ENCODE results near the gene MYO1D. TPM values are rescaled to one million over a fixed set of nuclear protein-coding genes. Genes with fewer than 3 reads are reported as not detected.
A peak's percentile ranks its signal among the peaks of the same experiment; 100 is the strongest.

The MYO1D gene
- total and polyA plus RNA-seq, 5 donors from 2014 or later: 1.5 to 8.2 (median 2.7) TPM

- no peaks in the 10 kb centered on the region for H3K36me3 Mint-ChIP-seq
- peaks cover 0 to 4% (median 0%) of the 10 kb centered on the region in 4 donors for H3K4me1 Mint-ChIP-seq
- H3K27ac Mint-ChIP-seq: no peak overlapping the region
- DNase-seq (no peak), ATAC-seq (ENCODE audit: low read depth in 2 of 2) (no peak)
- no peaks in the 10 kb centered on the region for H3K9me3 Mint-ChIP-seq
- Histone ChIP-seq H3K4me1 (ENCODE audit: control insufficient read depth, insufficient read depth, low read length, poor library complexity, severe bottlenecking) (no peaks in the 10 kb centered on the region), H3K27me3 (ENCODE audit: control insufficient read depth, insufficient read depth, low read length) (no peaks in the 10 kb centered on the region), H3K9me3 (ENCODE audit: control insufficient read depth in 2 of 2, low read length in 2 of 2) (no peaks in the 10 kb centered on the region), H3K27ac (ENCODE audit: insufficient read depth, low read length, poor library complexity, severe bottlenecking) (no peak overlapping the region), H3K4me3 (ENCODE audit: low read depth, low read length) (no peak overlapping the region), H3K36me3 (ENCODE audit: control insufficient read depth, insufficient read depth, low read length) (no peaks in the 10 kb centered on the region)
- H3K4me3 Mint-ChIP-seq: no peak overlapping the region
- H3K27me3 Mint-ChIP-seq: no peaks in the 10 kb centered on the region
These were observed 334.7 kb downstream of the MYO1D start for GRCh38 chr17:32542186-32542585.

DNA sequence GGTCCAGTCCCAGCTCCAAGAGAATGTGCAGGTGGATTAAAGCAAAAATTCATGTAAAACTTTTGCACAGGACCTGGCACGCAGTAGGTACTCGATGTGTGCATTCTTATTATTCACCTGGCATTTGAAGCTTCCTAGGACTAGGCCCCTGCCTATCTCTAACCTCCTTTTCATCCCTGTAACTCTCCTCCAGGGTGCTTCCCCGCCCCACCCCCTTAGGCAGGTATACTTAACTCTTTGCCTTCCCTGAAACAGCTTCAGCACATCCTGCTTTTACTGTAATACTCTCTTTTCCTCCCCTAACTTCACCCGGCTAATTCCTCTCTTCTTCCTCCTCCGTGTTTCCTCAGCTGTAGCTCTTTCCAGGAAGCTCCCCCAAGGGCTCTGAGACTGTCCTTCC lies 335.3 kb downstream of the MYO1D start:
- no peaks in the 10 kb centered on the region for H3K27me3 ChIP-seq (ENCODE audit: control insufficient read depth, insufficient read depth, low read length)
- no peaks in the 10 kb centered on the region for H3K9me3 ChIP-seq (ENCODE audit: control insufficient read depth in 2 of 2, low read length in 2 of 2)
- no peak overlapping the region for H3K27ac Mint-ChIP-seq
- H3K36me3 ChIP-seq (ENCODE audit: control insufficient read depth, insufficient read depth, low read length): no peaks in the 10 kb centered on the region
- H3K4me3 ChIP-seq (ENCODE audit: low read depth, low read length): no peak overlapping the region
- H3K27me3 Mint-ChIP-seq: no peaks in the 10 kb centered on the region
- H3K4me1 ChIP-seq (ENCODE audit: control insufficient read depth, insufficient read depth, low read length, poor library complexity, severe bottlenecking): no peaks in the 10 kb centered on the region
- DNase-seq (no peak), ATAC-seq (ENCODE audit: low read depth in 2 of 2) (no peak)
- no peak overlapping the region for H3K27ac ChIP-seq (ENCODE audit: insufficient read depth, low read length, poor library complexity, severe bottlenecking)
- H3K9me3 Mint-ChIP-seq: no peaks in the 10 kb centered on the region
- no peak overlapping the region for H3K4me3 Mint-ChIP-seq
- H3K4me1 Mint-ChIP-seq: peaks cover 0 to 4% (median 0%) of the 10 kb centered on the region in 4 donors
- no peaks in the 10 kb centered on the region for H3K36me3 Mint-ChIP-seq

- H3K4me3 Mint-ChIP-seq: no peak overlapping the region
- H3K27me3 ChIP-seq (ENCODE audit: control insufficient read depth, insufficient read depth, low read length): no peaks in the 10 kb centered on the region
- no peak overlapping the region for H3K27ac Mint-ChIP-seq
- peaks cover 6% of the 10 kb centered on the region for H3K27me3 Mint-ChIP-seq
- H3K9me3 Mint-ChIP-seq: no peaks in the 10 kb centered on the region
- H3K36me3 Mint-ChIP-seq: no peaks in the 10 kb centered on the region
- no peak overlapping the region for H3K4me3 ChIP-seq (ENCODE audit: low read depth, low read length)
- H3K4me1 ChIP-seq (ENCODE audit: control insufficient read depth, insufficient read depth, low read length, poor library complexity, severe bottlenecking): no peaks in the 10 kb centered on the region
- ATAC-seq (ENCODE audit: low read depth in 2 of 2) (no peak), DNase-seq (no peak)
- H3K36me3 ChIP-seq (ENCODE audit: control insufficient read depth, insufficient read depth, low read length): no peaks in the 10 kb centered on the region
- H3K4me1 Mint-ChIP-seq: peaks cover 0 to 7% (median 2%) of the 10 kb centered on the region in 4 donors
- H3K27ac ChIP-seq (ENCODE audit: insufficient read depth, low read length, poor library complexity, severe bottlenecking): no peak overlapping the region
- no peaks in the 10 kb centered on the region for H3K9me3 ChIP-seq (ENCODE audit: control insufficient read depth in 2 of 2, low read length in 2 of 2)
These were observed 339.9 kb downstream of the MYO1D start for GRCh38 chr17:32536736-32537643.

GRCh38 chr17:32533296-32533695 lies 343.6 kb downstream of the MYO1D start:
- H3K4me3 Mint-ChIP-seq: no peak overlapping the region
- no peak overlapping the region for H3K4me3 ChIP-seq (ENCODE audit: low read depth, low read length)
- peaks cover 0 to 16% (median 10%) of the 10 kb centered on the region in 4 donors for H3K4me1 Mint-ChIP-seq
- DNase-seq (no peak), ATAC-seq (ENCODE audit: low read depth in 2 of 2) (no peak)
- H3K36me3 ChIP-seq (ENCODE audit: control insufficient read depth, insufficient read depth, low read length): no peaks in the 10 kb centered on the region
- no peak overlapping the region for H3K27ac Mint-ChIP-seq
- peaks cover 22% of the 10 kb centered on the region for H3K27me3 Mint-ChIP-seq
- no peak overlapping the region for H3K27ac ChIP-seq (ENCODE audit: insufficient read depth, low read length, poor library complexity, severe bottlenecking)
- H3K36me3 Mint-ChIP-seq: no peaks in the 10 kb centered on the region
- H3K9me3 Mint-ChIP-seq: no peaks in the 10 kb centered on the region
- no peaks in the 10 kb centered on the region for H3K9me3 ChIP-seq (ENCODE audit: control insufficient read depth in 2 of 2, low read length in 2 of 2)
- H3K27me3 ChIP-seq (ENCODE audit: control insufficient read depth, insufficient read depth, low read length): no peaks in the 10 kb centered on the region
- H3K4me1 ChIP-seq (ENCODE audit: control insufficient read depth, insufficient read depth, low read length, poor library complexity, severe bottlenecking): peaks cover 9% of the 10 kb centered on the region

- no peaks in the 10 kb centered on the region for H3K27me3 ChIP-seq (ENCODE audit: control insufficient read depth, insufficient read depth, low read length)
- no peak overlapping the region for H3K27ac Mint-ChIP-seq
These were observed 347.3 kb downstream of the MYO1D start for GRCh38 chr17:32529604-32530003.

GRCh38 chr17:32528825-32529224 lies 348.1 kb downstream of the MYO1D start:
- H3K9me3 ChIP-seq (ENCODE audit: control insufficient read depth in 2 of 2, low read length in 2 of 2): no peaks in the 10 kb centered on the region
- Mint-ChIP-seq H3K27me3 (peaks cover 36% of the 10 kb centered on the region), H3K36me3 (peaks cover 4% of the 10 kb centered on the region), H3K4me3 (peak overlapping the region in 2 of 4 donors; percentile 2 to 62), H3K4me1 (peaks cover 5 to 33% (median 22%) of the 10 kb centered on the region in 4 donors), H3K9me3 (no peaks in the 10 kb centered on the region), H3K27ac (peak overlapping the region; percentile 54 to 84 (median 83))
- peak overlapping the region; percentile 34 for H3K4me3 ChIP-seq (ENCODE audit: low read depth, low read length)
- DNase-seq (no peak), ATAC-seq (ENCODE audit: low read depth in 2 of 2) (peak in 1 of 2 donors; percentile 49)
- no peak overlapping the region for H3K27ac ChIP-seq (ENCODE audit: insufficient read depth, low read length, poor library complexity, severe bottlenecking)
- H3K4me1 ChIP-seq (ENCODE audit: control insufficient read depth, insufficient read depth, low read length, poor library complexity, severe bottlenecking): peaks cover 15% of the 10 kb centered on the region
- H3K36me3 ChIP-seq (ENCODE audit: control insufficient read depth, insufficient read depth, low read length): no peaks in the 10 kb centered on the region
- H3K27me3 ChIP-seq (ENCODE audit: control insufficient read depth, insufficient read depth, low read length): no peaks in the 10 kb centered on the region

More at GRCh38 chr17:32529604-32530003, 347.3 kb downstream of the MYO1D start:
- H3K9me3 ChIP-seq (ENCODE audit: control insufficient read depth in 2 of 2, low read length in 2 of 2): no peaks in the 10 kb centered on the region
- H3K4me1 Mint-ChIP-seq: peaks cover 0 to 28% (median 17%) of the 10 kb centered on the region in 4 donors
- DNase-seq (no peak), ATAC-seq (ENCODE audit: low read depth in 2 of 2) (no peak)
- H3K4me3 ChIP-seq (ENCODE audit: low read depth, low read length): no peak overlapping the region
- peaks cover 34% of the 10 kb centered on the region for H3K27me3 Mint-ChIP-seq
- H3K4me3 Mint-ChIP-seq: peak overlapping the region in 1 of 4 donors; percentile 48
- no peak overlapping the region for H3K27ac ChIP-seq (ENCODE audit: insufficient read depth, low read length, poor library complexity, severe bottlenecking)
- H3K36me3 Mint-ChIP-seq: peaks cover 4% of the 10 kb centered on the region
- H3K9me3 Mint-ChIP-seq: no peaks in the 10 kb centered on the region
- no peaks in the 10 kb centered on the region for H3K36me3 ChIP-seq (ENCODE audit: control insufficient read depth, insufficient read depth, low read length)
- H3K4me1 ChIP-seq (ENCODE audit: control insufficient read depth, insufficient read depth, low read length, poor library complexity, severe bottlenecking): peaks cover 9% of the 10 kb centered on the region

DNA sequence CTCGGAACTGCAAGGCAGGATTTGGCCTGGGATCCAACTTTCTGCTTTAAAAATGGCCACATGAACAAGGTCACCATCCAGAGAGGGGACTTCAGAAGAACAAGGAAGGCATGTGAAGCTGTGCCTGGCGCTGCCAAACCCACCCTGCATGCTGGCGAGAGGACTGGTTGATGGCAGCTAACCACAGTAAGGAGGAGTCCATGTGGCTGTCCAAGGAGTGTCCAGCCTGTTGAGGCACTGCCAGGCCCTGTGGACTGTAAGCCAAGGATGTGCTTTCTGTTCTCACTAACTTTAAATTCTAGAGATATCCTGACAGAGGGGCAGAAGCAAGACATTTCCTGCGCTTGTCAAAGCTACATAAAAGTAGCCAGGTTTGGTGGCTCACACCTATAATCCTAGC lies 349.8 kb downstream of the MYO1D start:
- DNase-seq (no peak), ATAC-seq (ENCODE audit: low read depth in 2 of 2) (no peak)
- Histone ChIP-seq H3K27me3 (ENCODE audit: control insufficient read depth, insufficient read depth, low read length) (no peaks in the 10 kb centered on the region), H3K36me3 (ENCODE audit: control insufficient read depth, insufficient read depth, low read length) (no peaks in the 10 kb centered on the region), H3K9me3 (ENCODE audit: control insufficient read depth in 2 of 2, low read length in 2 of 2) (no peaks in the 10 kb centered on the region), H3K27ac (ENCODE audit: insufficient read depth, low read length, poor library complexity, severe bottlenecking) (no peak overlapping the region), H3K4me1 (ENCODE audit: control insufficient read depth, insufficient read depth, low read length, poor library complexity, severe bottlenecking) (peaks cover 26% of the 10 kb centered on the region), H3K4me3 (ENCODE audit: low read depth, low read length) (no peak overlapping the region)
- H3K4me3 Mint-ChIP-seq: no peak overlapping the region
- H3K4me1 Mint-ChIP-seq: peaks cover 11 to 49% (median 32%) of the 10 kb centered on the region in 4 donors
- peaks cover 31% of the 10 kb centered on the region for H3K27me3 Mint-ChIP-seq
- peaks cover 7% of the 10 kb centered on the region for H3K36me3 Mint-ChIP-seq
- no peak overlapping the region for H3K27ac Mint-ChIP-seq
- H3K9me3 Mint-ChIP-seq: no peaks in the 10 kb centered on the region
